HG03354 (cell line): ENCODE data around the gene UBE2G1.

Experiments used
- ATAC-seq: cut with Tn5 transposase; IDR thresholded peaks from one replicate; pipeline ENCODE4 v1.9.1; 2021; ENCODE audit warnings: mild to moderate bottlenecking; ENCODE audit not compliant: unreplicated experiment, poor library complexity, severe bottlenecking

Gene UBE2G1

DNA sequence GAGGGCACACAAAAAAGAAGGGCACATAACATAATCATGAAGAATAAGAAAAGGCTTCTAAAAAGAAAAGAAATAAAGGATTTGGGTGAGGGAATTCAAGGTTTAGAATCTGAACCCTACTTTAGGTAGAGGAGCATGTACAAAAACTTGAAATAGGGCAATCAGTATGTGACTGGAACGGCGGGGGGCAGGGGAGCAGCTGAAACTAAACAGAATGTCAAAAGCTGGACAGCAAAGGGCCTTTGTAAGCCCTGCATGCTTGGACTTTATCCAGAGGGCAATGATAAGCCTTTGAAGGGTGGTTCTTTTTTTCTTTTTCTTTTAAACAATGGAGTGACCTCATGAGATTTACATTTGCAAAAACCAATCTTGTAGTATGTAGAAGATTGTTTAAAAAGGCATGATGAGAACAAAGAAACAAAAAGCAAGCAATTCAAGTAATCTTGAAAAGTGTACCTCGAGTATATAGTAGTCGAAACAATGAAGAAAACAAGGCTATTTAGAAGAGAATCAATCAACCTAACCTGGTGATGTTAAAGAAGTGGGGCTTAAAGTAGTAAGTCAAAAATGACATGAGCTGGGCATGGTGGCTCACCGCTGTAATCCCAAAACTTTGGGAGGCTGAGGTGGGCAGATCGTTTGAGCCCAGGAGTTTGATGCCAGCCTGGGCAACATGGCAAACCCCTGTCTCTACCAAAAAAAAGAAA is 56.0 kb downstream of the UBE2G1 start:
- ATAC-seq = no peak

DNA sequence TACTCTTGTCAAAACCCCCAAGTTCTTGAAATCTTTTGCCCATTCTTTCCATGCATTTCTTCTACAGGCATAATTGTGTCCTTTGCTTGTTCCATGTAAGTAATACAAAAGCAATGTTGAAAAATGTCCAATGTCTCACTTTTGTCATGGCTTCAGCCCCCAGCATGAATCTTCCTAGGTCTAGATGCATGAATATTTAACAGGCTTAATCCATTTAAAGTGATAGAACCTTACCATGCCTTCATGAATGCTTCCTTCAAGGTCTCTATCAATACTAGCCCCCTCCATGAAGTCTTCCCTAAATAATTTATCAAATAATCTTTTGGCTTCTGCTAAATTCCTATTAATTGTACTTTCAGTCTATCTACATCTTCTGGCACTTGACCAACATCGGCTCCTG is 56.6 kb downstream of the UBE2G1 start:
- ATAC-seq = no peak

DNA sequence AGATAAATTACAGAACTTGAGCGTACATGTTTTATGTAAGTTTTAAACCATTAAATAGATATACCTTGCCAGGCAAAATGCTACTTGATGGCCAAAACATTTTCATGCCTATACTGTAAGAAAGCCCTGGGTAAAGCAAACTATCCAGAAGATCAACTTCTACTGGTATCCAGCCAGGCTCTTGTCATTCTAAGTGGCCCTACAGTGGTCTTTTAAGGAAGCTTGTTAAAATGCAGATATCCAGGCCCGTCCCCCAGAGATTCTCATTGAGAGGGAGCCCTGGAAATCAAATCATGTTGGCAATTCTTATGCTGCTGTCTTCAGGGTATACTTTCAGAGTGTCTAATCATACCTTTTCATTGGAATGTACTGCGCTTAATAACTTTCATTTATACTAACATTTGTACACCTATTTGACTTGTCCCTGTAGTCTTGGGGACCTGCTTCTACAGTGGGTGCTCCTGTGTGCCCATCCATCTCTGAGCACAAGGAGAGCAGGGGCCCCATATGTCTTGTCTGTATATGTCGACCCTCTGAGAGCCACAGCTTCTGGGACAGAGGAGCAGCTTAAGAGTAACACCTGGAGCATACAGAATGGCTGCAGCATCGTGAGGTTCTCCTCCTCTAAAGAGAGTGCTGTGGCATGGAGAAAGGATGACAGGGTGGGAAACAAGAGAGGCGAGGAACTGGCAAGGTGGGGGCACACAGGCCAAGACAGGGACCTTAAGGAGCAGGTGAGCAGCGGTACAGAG is 59.1 kb downstream of the UBE2G1 start:
- no peak for ATAC-seq

DNA sequence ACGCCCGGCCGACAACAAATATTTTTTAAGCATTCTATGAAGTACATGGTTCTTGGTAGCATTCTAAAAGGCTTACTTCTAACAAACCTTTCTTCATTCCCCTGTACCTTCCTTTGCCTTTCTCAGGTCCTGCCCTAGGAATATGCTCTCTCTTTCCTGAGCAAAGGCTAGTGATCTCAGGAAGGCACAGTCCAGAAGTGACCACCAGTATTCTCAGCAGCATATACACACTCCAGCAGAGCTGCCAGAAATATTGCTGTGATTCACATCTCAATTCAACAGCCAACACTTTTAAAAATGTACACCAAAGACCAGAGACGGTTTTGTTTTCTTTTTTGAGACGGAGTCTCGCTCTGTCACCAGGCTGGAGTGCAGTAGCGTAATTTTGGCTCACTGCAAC is 61.3 kb downstream of the UBE2G1 start:
- ATAC-seq = no peak

DNA sequence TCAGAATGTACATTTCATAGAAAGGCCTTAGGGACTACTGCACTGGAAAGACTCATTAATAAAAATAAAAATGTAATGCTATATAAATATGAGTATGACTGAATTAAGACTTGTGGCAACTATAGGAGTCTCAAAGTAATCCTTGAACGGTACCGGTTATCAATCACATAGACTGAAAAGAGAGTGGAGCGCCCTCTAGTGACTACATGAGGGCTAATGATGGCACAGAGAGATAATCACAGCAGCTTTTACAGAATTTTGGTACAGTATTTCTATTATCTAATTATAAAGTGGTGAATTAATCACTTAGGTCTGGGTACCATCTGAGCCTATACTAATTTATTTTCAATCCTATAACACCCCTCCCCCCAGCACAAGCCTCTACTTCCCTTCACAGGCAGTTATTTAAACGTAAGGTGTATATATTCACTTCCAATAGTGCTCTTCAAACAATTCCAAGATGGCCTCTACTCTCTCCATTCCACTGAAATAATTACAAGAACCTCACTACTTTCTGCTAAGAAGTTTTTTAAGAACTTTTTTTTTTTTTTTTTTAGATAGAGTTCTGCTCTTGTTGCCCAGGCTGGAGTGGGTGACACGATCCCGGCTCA is 62.0 kb downstream of the UBE2G1 start:
- ATAC-seq = no peak

DNA sequence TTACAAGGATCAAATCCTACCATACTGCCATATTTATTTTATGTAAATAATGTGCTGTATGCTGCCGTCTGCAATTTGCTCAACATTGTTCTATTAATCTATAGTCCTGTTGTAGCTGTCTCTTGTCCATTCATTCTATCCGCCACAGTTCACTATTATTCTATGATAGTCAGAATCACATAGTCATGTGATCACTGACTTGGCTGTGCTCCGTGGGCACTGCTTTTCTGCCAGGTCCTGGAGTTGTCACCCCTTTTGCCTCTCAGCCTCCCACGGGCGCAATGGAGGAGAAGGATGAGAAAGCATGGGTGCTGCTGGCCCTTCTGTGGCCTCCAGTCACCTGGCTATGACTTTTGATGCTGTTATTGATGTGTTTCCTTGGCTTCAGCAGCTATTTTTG is 65.4 kb downstream of the UBE2G1 start:
- ATAC-seq = no peak

DNA sequence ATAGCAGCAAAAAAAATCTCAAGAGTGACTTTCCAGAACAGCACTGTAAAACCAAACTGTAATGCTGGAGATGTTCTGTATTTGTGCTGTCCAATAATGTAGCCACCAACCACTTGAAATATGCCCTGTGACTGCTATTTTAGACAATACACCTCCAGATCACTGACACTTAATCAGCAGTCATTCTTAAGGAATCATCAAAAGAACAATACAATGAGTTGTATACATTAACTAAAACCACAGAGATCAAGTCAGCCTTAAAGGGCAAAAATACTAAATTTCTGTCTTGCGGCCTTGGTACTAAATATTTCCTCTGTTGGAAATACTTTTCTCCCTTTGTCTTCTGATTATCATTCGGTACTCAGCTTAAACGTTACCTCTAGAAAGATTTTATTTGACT is 69.1 kb downstream of the UBE2G1 start:
- ATAC-seq = no peak

DNA sequence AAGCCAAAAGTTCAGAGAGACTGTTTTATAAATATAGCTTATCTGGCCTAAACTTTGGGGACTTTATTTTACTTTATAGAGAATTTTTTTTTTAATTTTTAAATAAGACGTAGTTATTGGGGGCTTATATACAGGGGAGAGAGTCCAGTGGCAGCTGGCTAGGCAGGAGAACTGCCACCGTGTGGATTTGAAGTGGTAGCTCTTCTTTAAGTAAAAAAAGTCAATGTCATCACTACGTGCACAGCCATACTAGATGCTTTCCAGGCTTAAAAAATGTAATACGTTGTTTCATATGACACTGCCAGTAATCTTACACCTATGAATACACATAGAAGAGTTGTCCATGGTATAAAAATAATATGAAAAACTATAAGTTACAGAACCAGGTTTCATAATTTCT is 70.8 kb downstream of the UBE2G1 start:
- ATAC-seq = no peak

DNA sequence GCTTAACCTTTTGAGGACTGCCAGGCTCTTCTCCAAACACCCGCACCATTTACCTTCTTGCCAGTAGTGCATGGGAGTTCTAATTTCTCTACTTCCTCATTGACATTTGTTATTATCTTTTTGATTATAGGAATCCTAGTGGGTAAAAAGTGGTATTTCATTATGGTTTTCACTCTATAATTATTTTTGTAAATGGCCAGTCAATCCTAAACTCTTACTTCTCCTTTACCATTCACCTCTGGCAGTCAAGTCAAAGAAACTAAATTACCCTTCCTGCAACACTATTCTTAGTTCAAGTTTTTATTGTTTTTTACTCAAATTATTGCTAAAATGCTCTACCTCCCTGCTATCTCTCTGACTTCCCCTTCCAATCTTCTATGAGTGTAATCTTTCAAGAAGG is 72.9 kb downstream of the UBE2G1 start:
- ATAC-seq = no peak

DNA sequence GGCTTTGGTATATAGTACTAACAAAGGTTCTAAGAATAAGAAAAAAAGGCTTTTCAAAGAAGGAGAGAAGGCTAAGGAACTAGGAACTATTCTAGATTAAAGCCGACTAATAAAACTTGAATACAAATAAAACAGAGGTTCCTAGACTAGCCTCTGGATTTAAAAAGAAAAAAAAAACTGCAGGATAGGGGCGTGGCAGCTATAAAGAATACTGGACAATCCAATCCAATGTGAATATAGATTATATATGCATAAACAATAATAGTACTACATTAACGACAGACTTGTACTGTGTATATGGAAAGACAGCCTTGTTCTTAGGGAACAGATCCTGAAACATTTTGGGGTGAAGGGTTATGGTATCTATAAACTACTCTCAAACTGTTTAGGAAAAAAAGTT is 78.8 kb downstream of the UBE2G1 start:
- ATAC-seq = no peak

DNA sequence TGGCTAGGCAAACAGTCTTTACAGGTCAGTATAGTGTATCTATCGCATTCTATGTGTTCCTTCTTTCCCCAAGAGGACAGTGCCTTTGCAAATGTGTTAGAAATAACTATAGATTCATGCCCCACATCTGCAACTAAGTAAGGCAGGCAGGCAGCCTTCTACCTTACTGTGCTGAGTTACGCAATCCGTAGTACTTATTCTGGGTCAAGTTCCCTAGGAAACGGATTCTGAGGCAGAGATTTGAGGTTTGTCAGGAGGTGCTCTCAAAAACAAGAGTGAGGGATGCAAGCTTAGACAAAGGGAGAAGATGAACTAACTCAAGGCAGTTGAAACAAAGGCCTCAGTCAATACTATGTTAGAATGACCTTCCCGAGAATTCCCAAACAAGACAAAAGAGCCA is 90.0 kb downstream of the UBE2G1 start:
- no peak for ATAC-seq

DNA sequence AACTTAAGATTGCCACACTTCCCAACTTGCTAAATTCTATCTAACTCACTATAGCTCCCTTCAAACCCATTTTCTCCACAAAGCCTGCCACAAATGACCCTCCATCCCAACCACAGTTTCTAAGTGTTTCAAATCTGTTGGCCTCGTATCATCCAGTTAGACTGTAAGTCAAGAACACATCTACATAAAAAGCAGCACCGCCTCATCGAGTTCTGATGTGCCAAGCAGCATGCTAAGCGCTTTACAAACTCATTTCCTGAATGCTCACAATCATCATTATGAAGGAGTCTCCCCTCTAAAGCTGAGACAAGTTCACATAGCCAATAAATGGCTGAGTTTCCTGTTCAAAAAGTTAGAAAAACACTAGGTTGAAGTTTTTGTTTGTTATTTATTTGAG is 93.5 kb downstream of the UBE2G1 start:
- no peak for ATAC-seq

DNA sequence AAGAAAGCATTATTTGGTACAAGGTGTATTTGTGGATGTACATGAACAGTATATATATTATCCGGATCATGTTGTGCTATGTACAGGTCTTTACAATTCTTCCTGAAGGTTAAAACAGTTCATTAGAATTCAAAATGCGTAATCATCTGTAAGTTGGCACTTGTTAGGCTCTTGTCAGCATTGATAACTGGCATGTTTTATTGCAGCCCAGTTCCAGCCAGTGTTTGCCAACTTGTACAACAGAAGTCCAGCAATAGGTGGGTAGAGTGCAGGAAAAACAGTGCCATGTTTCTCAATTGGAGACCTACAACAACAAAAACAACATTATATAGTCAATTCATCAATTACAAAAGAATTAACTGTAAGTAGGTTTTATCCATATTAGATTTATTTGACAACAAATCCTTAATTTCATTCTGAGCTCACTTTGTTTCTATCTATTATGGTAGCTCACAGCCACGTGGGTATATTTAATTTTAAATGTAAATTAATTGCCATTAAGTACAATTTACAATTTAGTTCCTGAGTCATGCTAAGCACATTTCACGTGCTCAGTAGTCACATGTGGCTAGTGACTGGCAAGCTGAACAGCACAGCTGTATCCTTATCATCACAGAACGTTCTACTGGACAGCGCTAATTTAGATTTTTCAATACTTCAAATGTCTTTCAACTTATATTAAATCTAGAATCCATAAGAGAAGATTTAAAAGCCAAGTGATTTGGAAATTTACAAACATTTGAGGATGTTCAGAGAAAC is 94.1 kb downstream of the UBE2G1 start:
- no peak for ATAC-seq

DNA sequence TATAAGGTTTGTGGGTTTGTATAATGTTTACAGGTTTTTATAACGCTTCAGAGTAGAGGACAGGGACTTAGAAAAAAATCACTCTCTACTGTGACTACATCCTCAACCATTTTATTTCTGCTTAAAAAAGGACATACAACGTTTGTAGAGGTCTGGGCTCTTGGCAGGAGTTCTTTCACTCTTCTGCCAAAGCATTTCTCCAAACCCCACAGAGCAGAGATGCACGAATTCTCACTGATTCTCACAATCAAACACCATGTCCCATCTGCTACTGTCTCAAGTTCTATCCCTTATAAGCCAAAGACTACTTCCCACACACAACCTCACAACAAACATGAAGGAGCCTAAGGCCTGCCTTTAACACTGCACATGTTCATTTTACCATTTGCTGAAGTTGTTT is 95.7 kb downstream of the UBE2G1 start:
- no peak for ATAC-seq

DNA sequence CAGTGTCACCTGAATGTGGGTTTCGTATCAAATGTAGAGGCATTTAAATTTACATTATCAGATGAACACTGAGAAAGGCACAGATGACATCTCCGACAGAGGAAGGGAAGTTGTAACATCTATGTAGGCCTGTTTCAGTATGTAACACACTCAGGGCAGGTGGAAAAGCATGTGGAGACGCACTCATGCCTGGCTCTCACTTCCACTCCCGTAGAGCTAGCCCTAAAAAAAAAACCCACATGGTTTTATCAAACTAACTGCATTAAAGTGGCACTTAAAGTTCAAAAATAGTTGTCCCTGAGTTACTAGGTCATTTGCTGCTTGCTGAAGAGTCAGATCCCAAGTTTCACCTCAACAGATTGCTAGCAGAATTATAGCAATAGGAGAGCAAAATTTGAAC is 96.6 kb downstream of the UBE2G1 start:
- no peak for ATAC-seq

DNA sequence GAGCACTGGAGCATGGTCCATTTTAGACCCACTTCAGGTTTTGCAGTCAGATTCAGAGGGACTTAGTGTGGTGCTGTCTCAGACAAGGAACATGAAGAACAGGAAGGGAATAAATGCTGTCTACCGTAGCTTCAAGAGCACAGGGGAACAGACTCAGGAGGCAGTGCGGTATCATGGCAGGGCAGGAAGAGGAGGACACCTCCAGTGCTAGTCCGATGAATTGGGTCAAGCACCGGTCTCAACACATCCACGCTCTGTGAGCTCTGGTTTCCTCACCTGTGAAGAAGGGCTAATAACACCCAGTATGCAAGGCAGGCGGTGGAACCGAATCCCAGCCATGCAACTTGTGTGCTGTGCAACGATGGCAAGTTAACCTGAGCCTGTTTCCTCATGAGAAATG is 99.1 kb downstream of the UBE2G1 start:
- ATAC-seq = no peak

DNA sequence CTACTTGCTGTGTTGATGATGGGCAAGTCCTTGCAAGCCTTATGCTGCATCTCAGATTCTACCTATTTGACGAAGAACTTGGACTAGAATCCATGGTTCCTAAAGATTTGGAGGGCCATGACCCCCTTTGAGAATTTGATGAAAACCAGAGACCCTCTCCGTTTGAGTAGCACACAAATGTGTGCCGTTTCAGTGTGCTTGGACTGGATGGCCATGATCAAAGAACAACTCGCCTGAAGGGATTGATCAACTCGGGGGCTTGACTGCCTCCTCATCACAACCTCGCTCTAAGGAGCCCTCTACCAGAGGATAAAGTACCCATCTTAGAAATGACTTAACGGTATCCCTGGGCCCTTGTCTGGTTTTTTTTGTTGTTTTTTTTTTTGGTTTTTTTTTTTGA is 99.9 kb downstream of the UBE2G1 start:
- ATAC-seq = no peak

DNA sequence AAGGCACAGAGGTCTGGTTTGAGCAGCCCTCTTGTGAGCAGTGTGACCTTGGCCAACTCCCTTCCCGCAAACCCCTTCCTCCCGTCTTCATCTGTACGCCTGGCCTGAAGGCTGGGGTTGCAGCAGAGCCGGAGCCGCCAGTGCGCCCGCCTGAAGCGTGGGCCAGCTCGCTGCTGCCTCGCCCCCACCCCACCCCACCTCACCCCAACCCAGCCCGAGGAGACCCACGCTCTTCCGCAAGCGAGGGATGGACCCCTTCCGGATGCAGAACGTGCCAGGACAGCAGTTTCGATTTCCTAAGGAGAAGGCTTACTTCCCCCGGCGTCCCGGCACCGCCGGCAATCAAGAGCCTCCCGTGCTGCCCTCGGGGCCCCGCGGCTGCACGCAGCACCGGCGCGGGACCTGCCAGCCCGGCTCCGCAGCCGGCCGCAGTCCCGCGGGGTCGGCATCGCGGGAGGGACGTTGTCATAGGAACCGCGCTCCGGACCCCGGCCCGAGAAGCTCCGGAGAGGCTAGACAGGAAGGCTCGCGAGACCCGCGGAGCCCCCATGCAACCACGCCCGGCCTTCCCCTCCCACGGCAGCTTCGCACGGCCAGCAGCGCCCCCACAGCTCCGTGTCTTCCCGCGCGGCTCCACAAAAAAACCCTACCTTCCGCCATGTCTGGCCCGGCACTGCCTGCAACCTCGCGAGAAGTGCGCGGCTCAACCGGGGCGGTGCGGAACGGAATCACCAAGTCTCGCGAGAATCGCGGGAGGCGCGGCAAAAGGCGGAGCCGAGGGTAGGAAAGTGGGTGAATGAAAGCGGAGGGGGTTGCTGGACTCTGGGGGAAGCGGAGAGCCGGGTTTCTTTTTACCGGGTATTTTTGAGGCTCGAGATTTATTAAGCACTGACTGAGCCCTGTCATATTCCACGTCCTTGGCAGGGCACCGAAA is 102.9 kb downstream of the UBE2G1 start, which contains the start of gene ANKFY1:
Gene ANKFY1, minus strand, starts transcription at position 698 of the 934 bp plus-strand sequence. Its CDS starts 38 bp downstream, at position 660.
- ATAC-seq = peak; percentile 94

DNA sequence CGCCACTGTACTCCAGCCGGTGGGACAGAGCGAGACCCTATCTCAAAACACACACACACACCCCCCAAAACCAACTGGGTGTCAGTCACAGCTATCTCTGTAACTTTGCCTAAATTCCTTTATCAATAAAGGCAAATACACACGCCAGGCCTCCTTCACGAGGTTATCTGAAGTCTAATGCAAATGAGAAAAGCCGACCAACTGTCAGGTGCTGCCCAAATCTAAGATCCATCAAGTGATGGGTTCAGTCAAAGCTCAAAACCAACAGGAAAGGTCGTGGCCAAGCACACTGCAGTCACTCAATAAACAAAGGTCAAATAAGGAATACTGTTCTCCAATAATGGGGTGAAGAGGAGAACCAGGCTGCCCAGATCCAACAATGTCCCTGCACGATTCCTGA is 103.8 kb downstream of the UBE2G1 start:
- no peak for ATAC-seq
